Measurements from ENCODE around the gene CCNC. TPM values are rescaled to one million over a fixed set of nuclear protein-coding genes. Genes with fewer than 3 reads are reported as not detected.

The CCNC gene
- total and polyA plus RNA-seq, 2 of the 13 experiments (the other 11 are each of a cell fraction or from before 2014, with no cell fraction given): 69.6 to 141 TPM

DNA sequence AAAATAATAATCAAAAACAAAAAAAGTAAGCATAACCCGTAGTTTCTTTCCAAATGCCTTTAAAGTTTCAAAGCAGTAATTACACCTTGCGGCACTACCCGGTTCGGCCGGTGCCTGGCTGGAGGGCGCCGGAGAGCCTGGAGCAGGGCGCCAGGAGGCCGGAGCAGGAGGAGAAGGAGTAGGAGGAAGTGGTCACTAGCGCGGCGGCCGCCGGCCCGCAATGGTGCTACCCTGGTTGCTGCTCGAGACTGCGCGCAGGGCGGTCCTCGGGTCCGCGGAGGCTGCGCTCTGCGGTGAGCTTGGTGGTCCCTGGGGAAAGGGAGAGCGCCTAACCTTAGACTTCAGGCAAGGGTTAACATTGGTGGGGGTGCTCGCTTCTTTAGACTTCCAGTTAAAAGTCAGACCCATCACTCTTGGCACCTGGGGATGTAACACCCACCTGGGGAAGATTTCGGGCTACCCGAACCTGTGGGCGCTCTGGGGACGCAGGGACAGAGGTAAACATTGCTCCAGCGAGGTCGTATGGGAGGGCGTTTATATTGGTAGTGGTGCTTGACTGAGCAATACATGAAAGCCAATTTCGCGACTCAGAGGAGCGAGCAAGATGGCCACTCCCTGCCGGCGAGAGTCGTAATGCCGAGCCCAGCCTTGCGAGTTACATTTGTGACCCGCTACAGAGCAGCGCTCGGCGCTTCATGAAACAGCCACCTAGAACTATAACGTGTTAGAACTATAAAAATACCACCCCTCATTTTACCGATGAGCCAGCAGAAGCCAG, 47.4 kb downstream of the CCNC start (continued):
- TF ChIP-seq, protein P1, sequence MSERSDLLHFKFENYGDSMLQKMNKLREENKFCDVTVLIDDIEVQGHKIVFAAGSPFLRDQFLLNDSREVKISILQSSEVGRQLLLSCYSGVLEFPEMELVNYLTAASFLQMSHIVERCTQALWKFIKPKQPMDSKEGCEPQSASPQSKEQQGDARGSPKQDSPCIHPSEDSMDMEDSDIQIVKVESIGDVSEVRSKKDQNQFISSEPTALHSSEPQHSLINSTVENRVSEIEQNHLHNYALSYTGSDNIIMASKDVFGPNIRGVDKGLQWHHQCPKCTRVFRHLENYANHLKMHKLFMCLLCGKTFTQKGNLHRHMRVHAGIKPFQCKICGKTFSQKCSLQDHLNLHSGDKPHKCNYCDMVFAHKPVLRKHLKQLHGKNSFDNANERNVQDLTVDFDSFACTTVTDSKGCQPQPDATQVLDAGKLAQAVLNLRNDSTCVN (CRISPR knock-in tag; IDR thresholded peaks at IDR 0.05; ENCODE audit: borderline replicate concordance): 0 out of 2 replicates have a peak, but pooled peaks have one; percentile 33
- TF ChIP-seq ZNF564 (CRISPR knock-in tag; IDR thresholded peaks at IDR 0.05): no peak
- no peak for TF ChIP-seq ARNT (IDR thresholded peaks at IDR 0.05)
- no peak for TF ChIP-seq SP140L (CRISPR knock-in tag; IDR thresholded peaks at IDR 0.05; ENCODE audit: borderline replicate concordance)
- TF ChIP-seq, protein P2, sequence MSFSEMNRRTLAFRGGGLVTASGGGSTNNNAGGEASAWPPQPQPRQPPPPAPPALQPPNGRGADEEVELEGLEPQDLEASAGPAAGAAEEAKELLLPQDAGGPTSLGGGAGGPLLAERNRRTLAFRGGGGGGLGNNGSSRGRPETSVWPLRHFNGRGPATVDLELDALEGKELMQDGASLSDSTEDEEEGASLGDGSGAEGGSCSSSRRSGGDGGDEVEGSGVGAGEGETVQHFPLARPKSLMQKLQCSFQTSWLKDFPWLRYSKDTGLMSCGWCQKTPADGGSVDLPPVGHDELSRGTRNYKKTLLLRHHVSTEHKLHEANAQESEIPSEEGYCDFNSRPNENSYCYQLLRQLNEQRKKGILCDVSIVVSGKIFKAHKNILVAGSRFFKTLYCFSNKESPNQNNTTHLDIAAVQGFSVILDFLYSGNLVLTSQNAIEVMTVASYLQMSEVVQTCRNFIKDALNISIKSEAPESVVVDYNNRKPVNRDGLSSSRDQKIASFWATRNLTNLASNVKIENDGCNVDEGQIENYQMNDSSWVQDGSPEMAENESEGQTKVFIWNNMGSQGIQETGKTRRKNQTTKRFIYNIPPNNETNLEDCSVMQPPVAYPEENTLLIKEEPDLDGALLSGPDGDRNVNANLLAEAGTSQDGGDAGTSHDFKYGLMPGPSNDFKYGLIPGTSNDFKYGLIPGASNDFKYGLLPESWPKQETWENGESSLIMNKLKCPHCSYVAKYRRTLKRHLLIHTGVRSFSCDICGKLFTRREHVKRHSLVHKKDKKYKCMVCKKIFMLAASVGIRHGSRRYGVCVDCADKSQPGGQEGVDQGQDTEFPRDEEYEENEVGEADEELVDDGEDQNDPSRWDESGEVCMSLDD (CRISPR knock-in tag; IDR thresholded peaks at IDR 0.05; ENCODE audit: borderline replicate concordance): 0 out of 2 replicates have a peak, but pooled peaks have one; percentile 36
- peak; percentile 25; the same call in 1 of the 2 replicates for TF ChIP-seq MEIS2 (CRISPR knock-in tag; IDR thresholded peaks at IDR 0.05)
- peak; percentile 75; the same call in 1 of the 2 replicates for TF ChIP-seq UBTF (CRISPR knock-in tag; IDR thresholded peaks at IDR 0.05)
- TF ChIP-seq ZNF550 (CRISPR knock-in tag; IDR thresholded peaks at IDR 0.05; ENCODE audit: borderline replicate concordance): no peak
- TF ChIP-seq POLR2AphosphoS5 (IDR thresholded peaks at IDR 0.05; ENCODE audit: low read depth, low read length): peak; percentile 88
- peak; percentile 41; the same call in 1 of the 2 replicates for TF ChIP-seq MTA1 (CRISPR knock-in tag; IDR thresholded peaks at IDR 0.05; ENCODE audit: borderline replicate concordance)
- 0 out of 2 replicates have a peak, but pooled peaks have one; percentile 7 for TF ChIP-seq ETV5 (CRISPR knock-in tag; IDR thresholded peaks at IDR 0.05; ENCODE audit: borderline replicate concordance)
- peak; percentile 61; the same call in 1 of the 2 replicates for TF ChIP-seq ZNF747 (CRISPR knock-in tag; IDR thresholded peaks at IDR 0.05; ENCODE audit: borderline replicate concordance)
- TF ChIP-seq ARID4A (CRISPR knock-in tag; IDR thresholded peaks at IDR 0.05; ENCODE audit: borderline replicate concordance): peak; percentile 50
- 0 out of 2 replicates have a peak, but pooled peaks have one; percentile 51 for TF ChIP-seq ZNF790 (CRISPR knock-in tag; IDR thresholded peaks at IDR 0.05; ENCODE audit: borderline replicate concordance)
- 0 out of 2 replicates have a peak, but pooled peaks have one; percentile 47 for TF ChIP-seq EED (CRISPR knock-in tag; IDR thresholded peaks at IDR 0.05)
- TF ChIP-seq XBP1 (CRISPR knock-in tag; IDR thresholded peaks at IDR 0.05): no peak
- peak; percentile 37; the same call in 1 of the 2 replicates for TF ChIP-seq ZNF138 (CRISPR knock-in tag; IDR thresholded peaks at IDR 0.05; ENCODE audit: low read depth)
- 0 out of 2 replicates have a peak, but pooled peaks have one; percentile 30 for TF ChIP-seq ISX (CRISPR knock-in tag; conservative IDR thresholded peaks at IDR 0.05)
